GM18867 (cell line): ENCODE data around the gene TENM4.

ENCODE experiments used
- ATAC-seq: cut with Tn5 transposase; IDR thresholded peaks from one replicate; pipeline ENCODE4 v1.9.1; 2021; ENCODE audit warnings: mild to moderate bottlenecking, moderate library complexity; ENCODE audit not compliant: unreplicated experiment

The TENM4 gene

DNA sequence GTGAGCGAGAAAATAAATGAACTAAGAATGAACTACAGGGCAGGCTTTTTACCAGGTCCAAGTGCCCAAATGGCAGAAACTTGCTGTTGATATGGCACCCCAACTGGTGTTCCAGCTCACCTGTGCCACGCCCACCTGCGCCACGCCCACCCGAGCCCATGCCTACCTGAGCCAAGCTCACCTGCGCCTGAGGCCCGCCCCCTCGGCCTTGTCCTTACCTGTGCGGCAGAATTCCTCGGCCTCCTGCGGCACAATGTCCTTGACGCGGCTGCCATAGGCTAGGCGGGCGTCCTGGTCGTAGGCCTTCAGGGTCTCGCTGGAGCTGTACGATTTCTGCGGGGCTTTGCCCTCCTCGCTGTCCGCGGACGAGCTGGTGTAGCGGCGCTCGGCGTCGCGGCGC lies 371.3 kb downstream of the TENM4 start:
- ATAC-seq = no peak

GRCh38 chr11:79068356-79068755 lies 372.5 kb downstream of the TENM4 start:
- no peak for ATAC-seq

- ATAC-seq = no peak
These were observed 373.5 kb downstream of the TENM4 start for GRCh38 chr11:79067352-79067679.

DNA sequence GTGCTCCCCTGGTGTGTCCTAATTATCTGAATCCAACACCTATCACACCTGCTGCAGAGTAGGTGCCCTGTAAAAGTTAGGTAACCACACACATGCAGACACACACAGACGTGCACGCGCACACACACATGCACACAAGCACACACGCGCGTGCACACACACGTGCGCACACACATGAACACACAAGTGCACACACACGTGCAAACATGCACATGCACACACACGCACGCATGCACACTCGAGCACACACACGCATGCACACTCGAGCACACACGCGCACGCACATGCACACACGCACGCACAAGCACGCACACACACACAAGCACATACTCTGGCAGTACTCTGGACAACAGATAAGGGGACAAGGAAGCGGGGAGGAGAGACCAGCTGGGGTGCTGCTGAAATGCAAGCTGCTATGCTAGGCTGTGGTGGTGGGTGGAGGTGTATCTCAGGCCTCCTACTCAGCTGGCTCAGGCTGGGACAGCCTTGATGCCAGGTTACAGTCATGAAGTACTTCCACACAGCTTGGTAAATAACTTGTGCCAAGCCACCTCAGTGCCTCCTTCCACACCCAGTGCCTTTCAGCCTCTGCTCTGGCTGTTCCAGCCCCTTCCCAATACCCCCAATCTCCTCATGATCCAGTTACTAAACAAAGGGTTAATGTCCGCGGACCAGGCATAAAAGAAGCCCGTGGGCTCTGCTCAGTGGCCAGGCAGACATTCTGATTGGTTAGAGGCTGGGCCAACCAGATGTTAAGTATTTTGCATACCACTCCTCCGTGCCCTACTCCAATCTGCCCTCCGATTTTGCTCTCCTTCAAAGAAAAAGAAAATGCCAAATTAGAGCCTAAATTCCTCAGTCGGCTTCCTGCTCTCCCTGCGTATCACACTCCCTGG lies 374.1 kb downstream of the TENM4 start:
- ATAC-seq = no peak

DNA sequence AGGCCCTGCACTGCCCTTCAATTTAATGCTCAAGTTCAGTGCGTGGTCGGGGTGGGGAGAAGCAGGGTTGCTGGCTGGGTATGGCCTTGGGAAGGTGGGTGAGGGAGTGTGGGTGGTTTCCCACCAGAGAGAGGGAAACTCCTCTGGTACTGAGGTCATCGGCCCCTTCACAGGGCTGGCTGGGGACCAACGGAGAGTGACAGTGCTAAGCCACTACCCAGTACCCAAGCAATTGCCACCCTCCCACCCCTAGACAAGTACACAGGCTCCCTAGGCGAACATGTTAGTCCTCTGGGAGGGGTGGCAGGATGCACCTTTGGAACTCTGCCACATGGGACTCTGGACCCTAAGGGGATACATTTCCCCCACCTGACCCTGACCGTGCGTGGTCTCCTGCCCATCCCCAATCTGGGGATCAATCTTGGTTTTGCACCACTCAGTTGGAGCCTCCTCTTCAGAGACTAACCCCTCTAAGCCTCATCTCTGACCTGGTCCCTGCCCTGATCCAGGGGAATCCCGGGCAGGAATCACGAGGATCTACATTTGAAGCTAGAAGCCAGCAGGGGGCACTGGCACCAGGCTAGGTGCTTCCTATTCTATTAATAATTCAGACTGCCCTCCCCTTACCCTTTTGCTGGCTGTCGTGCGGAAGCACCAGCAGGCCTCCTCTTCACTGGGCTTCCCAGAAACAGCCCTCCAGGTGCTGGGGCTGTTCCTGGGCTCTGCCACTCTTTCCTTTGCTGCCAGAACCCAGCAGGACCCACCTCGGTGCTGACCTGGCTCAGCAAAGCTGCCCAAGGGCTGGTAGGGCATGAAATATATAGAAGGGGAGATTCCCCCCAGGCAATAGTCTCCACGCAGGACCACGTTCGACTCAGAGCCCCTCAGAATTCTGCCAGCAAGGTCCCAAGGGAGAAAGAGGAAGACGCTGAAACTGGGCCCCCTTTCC lies 377.7 kb downstream of the TENM4 start:
- no peak for ATAC-seq

DNA sequence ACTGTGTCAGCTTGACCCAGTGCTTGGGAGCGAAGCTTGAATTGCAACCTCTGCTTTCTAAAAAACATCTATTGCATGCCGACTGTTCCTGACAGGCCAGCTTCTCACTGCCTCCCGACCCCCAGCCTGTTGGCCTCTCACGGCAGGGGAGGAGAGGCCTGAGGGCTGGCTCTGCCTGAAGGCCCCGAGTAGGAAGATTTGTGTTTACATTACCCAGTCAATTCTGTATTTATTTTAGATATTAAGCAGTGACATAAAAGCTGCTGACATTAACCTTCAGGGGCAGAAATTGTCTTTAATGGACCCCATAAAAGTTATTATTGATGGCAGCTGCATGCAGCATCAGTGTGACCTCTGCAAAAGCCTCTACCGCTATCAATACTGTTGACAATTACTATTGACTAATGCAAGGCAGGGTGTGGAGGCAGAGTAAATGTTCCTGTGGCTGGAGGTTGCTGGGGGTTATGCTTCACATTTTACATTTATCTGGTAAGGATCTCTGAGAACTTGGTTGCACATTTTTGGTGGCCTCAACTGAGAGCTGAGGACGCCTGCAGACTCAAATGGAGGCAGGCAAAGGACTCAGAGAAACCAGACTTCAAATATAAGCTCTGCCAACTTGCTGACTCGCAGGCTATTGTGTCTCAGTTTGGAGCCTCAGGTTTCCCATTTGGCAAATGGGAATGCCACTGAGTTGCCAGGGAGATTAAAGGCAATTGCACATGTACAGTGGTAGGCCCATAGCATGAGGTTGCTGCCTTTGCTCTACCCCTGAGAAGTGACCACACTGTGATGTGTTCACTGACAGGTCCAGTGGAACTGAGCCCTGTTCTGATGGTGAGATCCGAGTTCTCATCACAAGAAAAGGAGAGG lies 380.5 kb downstream of the TENM4 start:
- no peak for ATAC-seq

DNA sequence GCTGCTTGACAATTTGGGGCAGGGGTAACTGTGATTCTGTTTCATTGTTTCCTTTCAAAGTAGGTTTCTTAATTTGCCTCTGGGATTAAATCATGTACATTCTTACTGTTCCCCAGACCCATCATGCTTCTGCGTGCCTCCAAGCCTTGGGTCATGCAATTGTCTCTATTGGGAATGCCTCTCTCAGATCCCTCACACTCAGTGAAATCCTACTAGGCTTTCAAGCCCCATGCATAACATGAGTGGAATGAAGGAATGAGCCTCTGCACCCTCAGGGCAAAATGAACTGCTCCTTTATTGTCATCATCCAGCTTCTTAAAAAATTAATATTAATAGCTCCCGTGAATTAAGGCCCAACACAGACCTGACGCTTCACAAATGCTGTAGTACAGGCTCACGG lies 381.7 kb downstream of the TENM4 start:
- no peak for ATAC-seq

GRCh38 chr11:79055856-79056631 lies 384.8 kb downstream of the TENM4 start:
- no peak for ATAC-seq

GRCh38 chr11:79054636-79055035 lies 386.2 kb downstream of the TENM4 start:
- ATAC-seq = no peak

DNA sequence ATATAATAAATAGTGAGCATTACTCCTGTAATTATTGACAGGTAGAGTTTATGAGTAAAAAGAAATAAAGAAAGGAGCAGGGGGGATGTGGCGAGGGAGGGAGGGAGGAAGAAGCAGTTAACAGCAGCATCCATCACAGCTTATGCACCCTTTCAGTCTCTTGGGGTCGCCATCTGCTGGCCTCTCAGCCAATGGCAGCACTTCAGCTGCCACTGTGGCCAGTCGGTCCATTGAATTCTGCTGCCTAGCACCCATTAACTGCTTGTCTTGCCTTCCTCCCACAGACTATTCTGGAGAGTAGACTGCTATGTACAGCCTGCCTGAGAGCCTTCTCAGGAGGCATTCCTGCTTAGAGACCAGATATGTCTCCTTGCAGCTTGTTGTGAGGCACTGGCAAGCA lies 388.3 kb downstream of the TENM4 start:
- no peak for ATAC-seq

- ATAC-seq = no peak
These were observed 390.0 kb downstream of the TENM4 start for GRCh38 chr11:79050786-79051185.

- ATAC-seq = no peak
These were observed 391.1 kb downstream of the TENM4 start for GRCh38 chr11:79049741-79050179.

DNA sequence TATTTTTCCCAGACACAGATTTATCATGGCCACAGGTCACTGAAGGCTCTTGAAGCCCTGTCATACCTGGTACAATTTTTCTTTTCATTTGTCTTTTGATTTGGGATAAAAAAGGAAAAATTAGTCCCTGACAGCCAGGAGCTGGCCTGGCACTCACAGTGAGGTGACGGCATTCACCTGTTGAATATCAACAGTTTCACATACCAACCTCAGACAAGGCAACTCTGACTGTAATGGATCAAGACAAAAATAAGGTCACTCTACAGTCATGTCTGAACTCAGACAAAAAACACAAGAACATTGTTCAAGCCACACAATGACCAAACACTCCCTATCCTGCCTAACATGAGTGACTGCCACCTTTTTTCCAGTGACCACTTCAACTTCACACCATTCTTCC lies 392.9 kb downstream of the TENM4 start:
- ATAC-seq = no peak

- no peak for ATAC-seq
These were observed 393.5 kb downstream of the TENM4 start for GRCh38 chr11:79047321-79047720.

DNA sequence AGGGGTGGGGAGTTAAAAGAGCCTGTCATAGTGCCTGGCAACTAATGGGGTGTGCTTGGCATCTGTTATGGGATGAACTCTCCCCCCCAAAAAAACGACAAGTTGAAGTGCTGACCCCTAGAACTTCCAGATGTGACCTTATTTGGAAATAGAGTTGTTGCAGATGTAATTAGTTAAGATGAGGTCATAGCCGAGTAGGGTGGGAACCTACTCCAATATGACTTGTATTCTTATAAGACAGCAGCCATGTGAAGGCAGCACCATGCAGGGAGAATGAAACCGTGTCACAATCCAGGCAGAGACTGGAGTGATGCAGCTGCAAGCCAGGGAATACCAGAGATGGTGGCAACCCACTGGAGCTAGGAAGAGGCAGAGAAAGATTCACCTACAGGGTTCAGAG lies 394.5 kb downstream of the TENM4 start:
- ATAC-seq = no peak

DNA sequence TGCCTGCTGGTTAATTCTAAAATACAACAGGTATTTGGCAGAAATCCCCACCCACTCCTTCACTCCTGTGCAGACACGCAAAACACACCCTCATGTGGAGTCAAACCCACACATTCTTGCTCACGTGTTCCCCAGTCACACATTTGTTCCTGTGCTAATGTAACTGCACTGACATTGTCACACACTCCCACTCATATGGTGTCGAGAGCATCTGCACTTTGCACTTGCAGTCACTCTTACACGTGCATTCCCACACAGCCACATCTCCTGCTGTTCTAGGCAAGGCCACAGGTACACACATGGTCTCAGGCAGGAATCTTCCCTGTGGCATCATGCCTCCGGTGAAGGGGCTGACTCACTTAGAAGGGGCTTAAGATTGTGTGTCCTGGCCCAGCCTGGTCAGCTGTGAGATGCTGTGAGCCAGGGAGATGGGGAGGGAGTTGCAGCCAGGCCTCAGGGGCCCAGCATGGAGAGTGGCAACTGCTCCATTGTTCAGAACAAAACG lies 395.0 kb downstream of the TENM4 start:
- peak; percentile 68 for ATAC-seq

DNA sequence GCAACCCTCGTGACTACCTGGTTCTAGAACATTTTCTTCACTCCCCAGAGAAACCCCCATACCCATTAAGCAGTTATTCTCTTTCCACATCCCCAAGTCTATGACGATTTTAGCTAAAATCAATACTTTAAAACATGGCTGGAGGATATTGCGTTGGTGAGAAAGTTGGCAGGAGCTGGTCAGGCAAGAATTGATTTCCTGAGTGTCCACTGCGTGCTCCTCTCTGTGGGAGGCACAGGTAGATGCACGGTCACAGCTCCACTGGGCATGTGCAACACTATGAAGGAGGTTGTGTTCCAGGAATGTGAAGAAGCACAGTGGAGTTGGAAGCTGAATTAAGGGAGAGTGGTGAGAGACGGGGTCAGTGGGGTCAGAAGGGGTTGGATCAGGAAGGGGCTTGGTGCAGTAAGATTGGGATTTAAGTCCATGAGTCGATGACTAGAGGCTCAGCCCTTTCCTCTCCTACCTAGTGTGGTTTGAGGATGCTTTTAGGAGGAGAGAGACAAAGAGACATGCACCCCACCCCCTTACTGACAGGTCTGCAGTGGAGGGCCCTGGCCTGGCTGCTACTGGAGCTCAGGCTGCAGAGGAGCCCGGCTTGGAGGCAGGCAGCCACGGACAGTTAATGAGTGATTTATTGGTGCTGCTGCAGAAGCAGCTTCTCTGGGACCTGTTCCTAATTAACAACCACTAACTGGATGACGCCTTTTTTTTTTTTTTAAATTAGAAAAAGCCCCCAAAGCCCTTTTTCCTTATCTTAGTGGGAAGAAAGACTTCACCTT lies 395.6 kb downstream of the TENM4 start:
- ATAC-seq = peak; percentile 26

DNA sequence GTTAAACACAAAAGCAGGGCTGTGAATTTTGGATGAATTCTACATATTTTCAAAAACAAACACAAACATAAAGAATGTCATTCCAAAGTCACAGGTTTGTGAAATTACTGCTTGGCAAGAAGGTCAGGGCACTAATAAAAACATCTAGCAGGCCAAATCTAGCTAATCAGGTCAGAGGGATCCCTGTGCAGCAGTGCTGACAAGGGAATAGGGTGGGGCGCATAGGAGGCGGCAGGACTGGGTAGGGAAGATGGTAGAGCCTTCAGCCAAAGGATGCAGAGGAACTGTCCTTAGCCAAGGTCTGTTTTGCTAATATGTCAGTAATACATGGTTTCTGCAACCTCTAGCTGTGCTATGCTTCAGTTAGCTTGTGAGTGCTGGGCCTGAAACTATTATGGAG lies 396.6 kb downstream of the TENM4 start:
- no peak for ATAC-seq

DNA sequence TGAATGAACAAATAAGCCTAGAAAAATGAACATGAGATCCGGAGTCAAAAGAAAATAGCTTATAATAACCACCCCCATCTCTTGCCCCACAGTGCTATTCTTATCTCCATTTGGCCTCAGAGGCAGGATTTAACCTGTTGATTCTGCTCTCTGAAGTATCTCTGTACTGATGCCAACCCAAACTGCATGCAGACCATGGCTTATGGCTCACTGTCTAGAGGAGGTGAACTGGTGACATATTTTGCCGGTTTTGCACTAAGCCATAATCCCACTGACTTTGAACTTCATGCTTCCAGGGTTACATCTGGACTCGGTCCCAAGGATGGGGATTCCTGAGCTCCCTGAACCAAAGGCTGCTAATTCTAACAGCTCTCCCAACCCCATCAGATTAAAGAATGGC lies 397.1 kb downstream of the TENM4 start:
- no peak for ATAC-seq
